GM04503 (cell line): Measurements from ENCODE around the gene TRIM68.

Experiments
- DNase-seq: peaks from one replicate; pipeline ENCODE4 v3.0.0-alpha.2; 2012; ENCODE audit warnings: low read depth

The TRIM68 gene

GRCh38 chr11:4606231-4607015 lies 1.6 kb downstream of the TRIM68 start:
- no peak for DNase-seq

GRCh38 chr11:4605057-4605456 lies 3.0 kb downstream of the TRIM68 start:
- no peak for DNase-seq

GRCh38 chr11:4593739-4594138 lies 14.3 kb downstream of the TRIM68 start, which contains the start of gene OR52I1:
Gene OR52I1, plus strand, starts transcription at chr11:4594039. Its CDS starts 0 bp downstream, at chr11:4594039.
- DNase-seq, result no peak

GRCh38 chr11:4589017-4589416 lies 19.0 kb downstream of the TRIM68 start:
- DNase-seq, result no peak

DNA sequence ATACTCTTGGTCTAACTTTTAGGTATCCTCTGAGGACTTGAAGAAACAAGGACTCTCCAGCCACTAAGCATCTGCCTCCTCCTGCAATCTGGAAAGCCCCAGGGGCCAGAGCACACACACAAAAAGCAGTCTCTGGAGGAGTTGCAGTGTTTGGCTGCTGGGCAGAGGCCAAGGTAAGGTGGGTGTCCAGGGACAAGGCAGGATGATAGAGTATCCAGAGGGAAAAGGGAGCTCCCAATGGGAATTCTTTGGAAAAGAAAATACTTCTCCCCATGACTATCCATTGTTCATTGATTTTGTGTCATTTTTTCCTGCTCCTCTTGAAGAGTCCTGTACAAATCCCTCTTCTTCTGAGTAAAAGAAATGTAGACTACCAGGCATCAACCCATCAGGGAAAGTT lies 26.6 kb downstream of the TRIM68 start, which contains the start of gene OR52I2:
Gene OR52I2, plus strand, starts transcription at position 301 of the 400 bp plus-strand sequence.
- no peak for DNase-seq

- no peak for DNase-seq
These were observed 27.9 kb downstream of the TRIM68 start for GRCh38 chr11:4580124-4580523.

DNA sequence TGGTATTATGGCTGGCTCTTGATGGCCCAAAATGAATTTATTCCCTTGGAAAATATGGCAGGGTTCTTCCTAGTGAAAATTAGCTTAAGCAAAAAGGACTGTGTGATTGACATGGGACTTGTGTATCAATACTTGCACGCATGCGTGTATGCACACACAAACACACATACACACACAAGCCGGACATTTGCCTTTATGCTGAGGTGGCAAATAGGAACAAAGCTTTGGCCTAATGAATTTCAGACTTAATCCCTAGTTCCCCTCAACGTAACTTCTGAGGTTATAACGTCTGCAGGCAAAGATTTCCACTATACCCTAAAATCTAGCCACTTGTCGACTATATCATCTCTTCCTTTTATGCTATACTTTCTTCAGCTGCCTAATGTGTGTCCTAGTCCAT lies 29.4 kb downstream of the TRIM68 start:
- DNase-seq, result no peak

DNA sequence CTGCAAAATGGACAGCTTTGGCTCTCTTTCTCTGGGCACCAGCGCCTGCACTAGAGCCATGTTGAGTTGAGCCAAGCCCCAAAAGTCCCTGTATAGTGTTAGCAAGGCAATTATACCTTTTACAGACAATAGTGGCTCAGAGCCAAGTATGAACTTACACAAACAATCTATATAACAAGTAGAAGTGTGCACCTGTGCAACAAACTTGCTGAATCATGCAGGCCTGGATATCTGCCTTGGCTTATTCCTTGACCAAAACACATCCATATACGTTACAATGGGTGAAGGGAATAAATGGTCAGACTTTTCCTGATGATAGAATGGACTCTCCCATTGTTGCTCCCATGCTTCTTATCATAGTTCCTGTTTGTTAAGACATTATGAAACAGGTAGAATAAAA lies 30.3 kb downstream of the TRIM68 start:
- DNase-seq, result no peak

DNA sequence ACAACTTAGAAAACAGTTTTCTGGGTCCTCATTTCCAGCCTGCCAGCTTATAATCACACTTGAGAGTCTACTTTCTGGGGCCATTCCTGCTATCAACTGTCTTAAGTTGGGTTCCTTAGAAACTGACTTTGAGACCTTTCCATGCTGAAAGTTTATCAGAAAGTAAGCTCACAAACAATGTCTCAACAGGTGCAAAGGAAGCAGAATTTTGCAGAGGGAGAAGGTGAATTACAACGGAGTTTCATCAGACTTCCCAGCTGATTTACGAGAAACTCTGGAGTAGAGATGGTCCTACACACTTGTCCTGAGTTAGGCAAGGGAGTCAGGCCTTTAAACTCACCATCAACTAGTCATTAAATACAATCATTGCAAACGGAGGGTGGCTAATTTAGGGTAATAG lies 31.2 kb downstream of the TRIM68 start:
- no peak for DNase-seq

GRCh38 chr11:4569075-4569474 lies 39.0 kb downstream of the TRIM68 start:
- no peak for DNase-seq

DNA sequence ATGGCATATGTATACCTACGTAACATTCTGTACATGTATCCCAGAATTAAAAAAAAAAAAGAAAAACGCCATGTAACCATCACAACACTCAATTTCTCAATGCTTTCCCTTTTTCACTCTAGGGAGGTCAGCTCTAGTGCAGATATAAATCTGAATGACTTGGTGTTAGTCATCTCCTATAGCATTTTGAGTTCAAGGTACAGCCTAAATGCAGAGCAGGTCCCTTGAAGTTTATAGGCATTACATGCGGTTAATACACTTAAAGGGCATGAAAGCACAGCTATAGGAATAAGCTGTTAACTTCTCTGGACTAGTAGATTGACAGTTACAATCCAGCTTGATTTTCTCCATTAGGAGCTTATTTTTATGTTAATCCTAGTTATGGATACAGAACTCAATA lies 42.7 kb downstream of the TRIM68 start:
- DNase-seq, result no peak

- DNase-seq, result no peak
These were observed 47.6 kb downstream of the TRIM68 start for GRCh38 chr11:4560467-4560866.

- DNase-seq, result no peak
These were observed 48.2 kb downstream of the TRIM68 start for GRCh38 chr11:4559527-4560440.

- DNase-seq, result no peak
These were observed 56.6 kb downstream of the TRIM68 start for GRCh38 chr11:4551346-4551979.
